Panc1 (cell line): Measurements from ENCODE around the gene AGAP1.

ENCODE experiments used
- POLR2AphosphoS5 ChIP-seq: IDR thresholded peaks from 2 replicates; pipeline ENCODE4 v1.6.1; 2012; ENCODE audit warnings: mild to moderate bottlenecking, low read depth, low read length, moderate library complexity
- SIN3A ChIP-seq: IDR thresholded peaks from 2 replicates; pipeline ENCODE4 v1.6.1; 2012; ENCODE audit warnings: low read depth, mild to moderate bottlenecking, low read length, moderate library complexity, borderline replicate concordance; ENCODE audit not compliant: insufficient read depth
- TCF7L2 ChIP-seq: IDR thresholded peaks from 2 replicates; pipeline ENCODE4 v1.6.1; 2011; ENCODE audit warnings: mild to moderate bottlenecking, low read depth, low read length, inconsistent platforms
- TF ChIP-seq, protein P1 (sequence below): fragments of 450-650 bp; IDR thresholded peaks from 2 replicates; pipeline ENCODE4 v1.5.1; 2017; ENCODE audit warnings: mild to moderate bottlenecking
- TF ChIP-seq, protein P2 (sequence below), 2 experiments: IDR thresholded peaks; 2 replicates each; pipeline ENCODE4 v1.6.1; 2011 to 2012; ENCODE audit warnings: low read depth in 2 of 2, control low read depth in 1 of 2, low read length in 1 of 2, mild to moderate bottlenecking in 1 of 2, moderate library complexity in 1 of 2; ENCODE audit not compliant: insufficient read depth in 1 of 2

DNA sequence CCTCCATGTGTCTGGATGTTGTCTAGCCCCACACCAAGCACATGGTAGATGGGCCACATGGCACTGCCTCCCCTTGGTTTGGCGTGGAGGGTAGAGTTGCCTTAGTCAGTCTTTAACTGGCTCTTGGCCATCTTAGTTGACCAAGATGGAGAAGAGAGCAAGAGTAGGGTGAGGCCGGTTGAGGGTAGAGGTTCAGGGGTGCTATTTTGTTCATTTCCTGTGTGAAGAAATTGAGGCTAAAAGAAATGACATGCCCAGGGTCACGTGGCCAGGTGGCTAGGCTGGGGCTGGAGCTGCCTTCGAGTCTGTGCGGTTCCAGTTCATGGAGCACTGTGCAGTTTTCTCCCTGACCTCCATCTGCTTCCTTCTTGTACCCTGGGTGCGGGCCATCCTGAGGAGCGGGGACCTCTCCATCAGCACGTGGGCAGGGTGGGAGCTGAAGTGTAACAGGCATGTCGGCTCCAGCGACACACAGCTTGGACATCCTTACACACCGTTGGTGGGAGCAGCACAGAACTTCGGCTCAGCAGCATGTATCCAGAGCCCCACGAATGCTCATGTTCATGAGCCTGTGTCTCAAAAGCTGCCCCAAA is 461.1 kb downstream of the AGAP1 start:
- TF ChIP-seq, protein P1, sequence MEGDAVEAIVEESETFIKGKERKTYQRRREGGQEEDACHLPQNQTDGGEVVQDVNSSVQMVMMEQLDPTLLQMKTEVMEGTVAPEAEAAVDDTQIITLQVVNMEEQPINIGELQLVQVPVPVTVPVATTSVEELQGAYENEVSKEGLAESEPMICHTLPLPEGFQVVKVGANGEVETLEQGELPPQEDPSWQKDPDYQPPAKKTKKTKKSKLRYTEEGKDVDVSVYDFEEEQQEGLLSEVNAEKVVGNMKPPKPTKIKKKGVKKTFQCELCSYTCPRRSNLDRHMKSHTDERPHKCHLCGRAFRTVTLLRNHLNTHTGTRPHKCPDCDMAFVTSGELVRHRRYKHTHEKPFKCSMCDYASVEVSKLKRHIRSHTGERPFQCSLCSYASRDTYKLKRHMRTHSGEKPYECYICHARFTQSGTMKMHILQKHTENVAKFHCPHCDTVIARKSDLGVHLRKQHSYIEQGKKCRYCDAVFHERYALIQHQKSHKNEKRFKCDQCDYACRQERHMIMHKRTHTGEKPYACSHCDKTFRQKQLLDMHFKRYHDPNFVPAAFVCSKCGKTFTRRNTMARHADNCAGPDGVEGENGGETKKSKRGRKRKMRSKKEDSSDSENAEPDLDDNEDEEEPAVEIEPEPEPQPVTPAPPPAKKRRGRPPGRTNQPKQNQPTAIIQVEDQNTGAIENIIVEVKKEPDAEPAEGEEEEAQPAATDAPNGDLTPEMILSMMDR = no peak
- TF ChIP-seq POLR2AphosphoS5 = no peak
- TF ChIP-seq, protein P2, sequence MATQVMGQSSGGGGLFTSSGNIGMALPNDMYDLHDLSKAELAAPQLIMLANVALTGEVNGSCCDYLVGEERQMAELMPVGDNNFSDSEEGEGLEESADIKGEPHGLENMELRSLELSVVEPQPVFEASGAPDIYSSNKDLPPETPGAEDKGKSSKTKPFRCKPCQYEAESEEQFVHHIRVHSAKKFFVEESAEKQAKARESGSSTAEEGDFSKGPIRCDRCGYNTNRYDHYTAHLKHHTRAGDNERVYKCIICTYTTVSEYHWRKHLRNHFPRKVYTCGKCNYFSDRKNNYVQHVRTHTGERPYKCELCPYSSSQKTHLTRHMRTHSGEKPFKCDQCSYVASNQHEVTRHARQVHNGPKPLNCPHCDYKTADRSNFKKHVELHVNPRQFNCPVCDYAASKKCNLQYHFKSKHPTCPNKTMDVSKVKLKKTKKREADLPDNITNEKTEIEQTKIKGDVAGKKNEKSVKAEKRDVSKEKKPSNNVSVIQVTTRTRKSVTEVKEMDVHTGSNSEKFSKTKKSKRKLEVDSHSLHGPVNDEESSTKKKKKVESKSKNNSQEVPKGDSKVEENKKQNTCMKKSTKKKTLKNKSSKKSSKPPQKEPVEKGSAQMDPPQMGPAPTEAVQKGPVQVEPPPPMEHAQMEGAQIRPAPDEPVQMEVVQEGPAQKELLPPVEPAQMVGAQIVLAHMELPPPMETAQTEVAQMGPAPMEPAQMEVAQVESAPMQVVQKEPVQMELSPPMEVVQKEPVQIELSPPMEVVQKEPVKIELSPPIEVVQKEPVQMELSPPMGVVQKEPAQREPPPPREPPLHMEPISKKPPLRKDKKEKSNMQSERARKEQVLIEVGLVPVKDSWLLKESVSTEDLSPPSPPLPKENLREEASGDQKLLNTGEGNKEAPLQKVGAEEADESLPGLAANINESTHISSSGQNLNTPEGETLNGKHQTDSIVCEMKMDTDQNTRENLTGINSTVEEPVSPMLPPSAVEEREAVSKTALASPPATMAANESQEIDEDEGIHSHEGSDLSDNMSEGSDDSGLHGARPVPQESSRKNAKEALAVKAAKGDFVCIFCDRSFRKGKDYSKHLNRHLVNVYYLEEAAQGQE (IDR thresholded peaks at IDR 0.05; ENCODE audit: insufficient read depth in 1 of 2, low read depth in 2 of 2, low read length in 1 of 2) = no peak
- no peak for TF ChIP-seq SIN3A
- TF ChIP-seq TCF7L2 = no peak
